Bronchial epithelial cell (primary cell): Measurements from ENCODE around the gene PPP1R12B. TPM values are rescaled to one million over a fixed set of nuclear protein-coding genes. Genes with fewer than 3 reads are reported as not detected.
"Not testable (repeated sequence)": the region's sequence is repeated elsewhere in the genome, so short reads cannot be mapped to it uniquely, and the experiment has no call there.

Experiments used
- DNase-seq: peaks from one replicate; pipeline ENCODE4 v3.0.0-alpha.2; 2010; ENCODE audit warnings: low read depth
- FAIRE-seq: peaks from 2 replicates; lab custom pipeline; 2011; peaks lifted over from hg19 to GRCh38; lab: Jason Lieb, UNC
- H3K27me3 ChIP-seq: 2 replicates; pipeline ENCODE4 v1.5.1; 2011; ENCODE audit warnings: low read length; ENCODE audit not compliant: control insufficient read depth, insufficient read depth
- H3K36me3 ChIP-seq: 2 replicates; pipeline ENCODE4 v1.5.1; 2011; ENCODE audit warnings: low read length; ENCODE audit not compliant: control insufficient read depth, insufficient read depth
- H3K4me3 ChIP-seq: 2 replicates; pipeline ENCODE4 v1.5.1; 2011; ENCODE audit warnings: mild to moderate bottlenecking, low read depth, low read length, control low read depth
- total RNA-seq: library from RNA; depleted of rRNA; stranded (reverse); fragments of >200 nt; gene quantifications from 2 replicates; pipeline ENCODE4 v1.2.1, GENCODE V29; 2014
- TF ChIP-seq, protein P1 (sequence below): IDR thresholded peaks from 2 replicates; pipeline ENCODE4 v1.5.1; 2011; ENCODE audit warnings: mild to moderate bottlenecking, moderate library complexity, low read length, control low read depth, inconsistent platforms; ENCODE audit not compliant: insufficient read depth, severe bottlenecking

PPP1R12B gene
- total RNA-seq, 1 donor from 2014 or later: 8.7 TPM

DNA sequence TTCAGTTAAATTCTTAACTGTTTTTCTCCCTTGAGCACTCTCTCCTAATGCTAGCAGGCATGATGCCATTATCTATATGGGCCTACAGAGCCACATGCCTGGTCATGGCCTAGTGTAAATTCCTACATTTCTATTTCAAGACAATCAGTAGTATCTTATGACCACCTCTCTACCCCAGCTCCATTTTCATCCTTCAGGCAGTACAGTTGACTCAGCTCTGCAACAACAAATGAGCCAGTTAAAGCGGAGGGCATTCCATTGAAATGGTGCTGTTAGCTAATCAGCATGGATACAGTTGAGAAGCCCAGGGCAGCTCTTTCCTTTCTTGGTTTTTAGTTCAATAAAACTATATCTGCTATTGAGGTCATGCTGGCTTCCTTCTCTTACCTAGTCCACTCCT, 150.0 kb downstream of the PPP1R12B start:
- no peaks in the 10 kb centered on the region for H3K27me3 ChIP-seq
- TF ChIP-seq, protein P1, sequence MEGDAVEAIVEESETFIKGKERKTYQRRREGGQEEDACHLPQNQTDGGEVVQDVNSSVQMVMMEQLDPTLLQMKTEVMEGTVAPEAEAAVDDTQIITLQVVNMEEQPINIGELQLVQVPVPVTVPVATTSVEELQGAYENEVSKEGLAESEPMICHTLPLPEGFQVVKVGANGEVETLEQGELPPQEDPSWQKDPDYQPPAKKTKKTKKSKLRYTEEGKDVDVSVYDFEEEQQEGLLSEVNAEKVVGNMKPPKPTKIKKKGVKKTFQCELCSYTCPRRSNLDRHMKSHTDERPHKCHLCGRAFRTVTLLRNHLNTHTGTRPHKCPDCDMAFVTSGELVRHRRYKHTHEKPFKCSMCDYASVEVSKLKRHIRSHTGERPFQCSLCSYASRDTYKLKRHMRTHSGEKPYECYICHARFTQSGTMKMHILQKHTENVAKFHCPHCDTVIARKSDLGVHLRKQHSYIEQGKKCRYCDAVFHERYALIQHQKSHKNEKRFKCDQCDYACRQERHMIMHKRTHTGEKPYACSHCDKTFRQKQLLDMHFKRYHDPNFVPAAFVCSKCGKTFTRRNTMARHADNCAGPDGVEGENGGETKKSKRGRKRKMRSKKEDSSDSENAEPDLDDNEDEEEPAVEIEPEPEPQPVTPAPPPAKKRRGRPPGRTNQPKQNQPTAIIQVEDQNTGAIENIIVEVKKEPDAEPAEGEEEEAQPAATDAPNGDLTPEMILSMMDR: no peak
- H3K36me3 ChIP-seq: no peaks in the 10 kb centered on the region
- no peak for FAIRE-seq
- DNase-seq: peak; percentile 43
- H3K4me3 ChIP-seq: no peak overlapping the region

DNA sequence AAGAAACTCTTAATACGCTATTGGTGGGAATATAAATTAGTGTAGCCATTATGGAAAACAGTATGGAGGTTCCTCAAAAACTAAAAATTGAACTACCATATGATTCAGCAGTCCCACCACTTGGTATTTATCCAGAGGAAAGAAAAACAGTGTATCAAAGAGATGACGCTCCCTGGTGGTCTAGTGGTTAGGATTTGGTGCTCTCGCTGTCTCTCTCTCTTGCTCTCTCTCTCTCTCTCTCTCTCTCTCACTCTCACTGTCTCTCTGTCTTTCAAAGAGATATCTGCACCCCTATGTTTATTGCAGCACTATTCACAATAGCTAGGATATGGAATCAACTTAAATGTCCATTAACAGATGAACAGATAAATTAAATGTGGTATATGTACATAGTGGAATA, 151.5 kb downstream of the PPP1R12B start:
- not testable (repeated sequence) for H3K27me3 ChIP-seq

DNA sequence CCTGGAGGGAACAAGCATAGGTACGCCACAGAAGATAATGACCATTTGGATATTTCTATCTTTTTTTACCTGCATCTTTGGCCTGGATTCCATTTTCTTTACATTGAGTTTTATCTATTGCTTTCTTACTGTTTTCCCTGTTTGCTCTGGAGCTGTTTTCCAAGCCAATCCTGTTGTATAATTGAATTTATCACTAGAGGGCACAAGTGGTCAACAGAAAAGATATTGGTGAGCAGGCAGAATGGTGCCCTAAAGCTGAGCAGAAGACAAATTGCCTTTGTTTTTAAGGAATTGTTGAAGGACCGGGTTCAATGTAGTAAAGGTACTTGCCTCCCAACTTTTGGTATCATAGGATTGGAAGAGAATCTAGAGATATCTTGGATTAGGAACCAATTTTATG, 152.8 kb downstream of the PPP1R12B start:
- H3K36me3 ChIP-seq: no peaks in the 10 kb centered on the region
- H3K4me3 ChIP-seq: no peak overlapping the region
- FAIRE-seq (peak; percentile 83), DNase-seq (peak; percentile 53)
- TF ChIP-seq, protein P1: peak; percentile 40
- H3K27me3 ChIP-seq: no peaks in the 10 kb centered on the region

More for the DNA sequence above, 151.5 kb downstream of the PPP1R12B start:
- not testable (repeated sequence) for FAIRE-seq, H3K36me3 ChIP-seq, H3K4me3 ChIP-seq, DNase-seq

GRCh38 chr1:202505356-202505755, 156.9 kb downstream of the PPP1R12B start:
- no peak overlapping the region for H3K4me3 ChIP-seq
- TF ChIP-seq, protein P1: no peak
- DNase-seq (peak; percentile 66), FAIRE-seq (no peak)
- no peaks in the 10 kb centered on the region for H3K27me3 ChIP-seq
- no peaks in the 10 kb centered on the region for H3K36me3 ChIP-seq

- H3K36me3 ChIP-seq, FAIRE-seq, H3K27me3 ChIP-seq, H3K4me3 ChIP-seq, DNase-seq: not testable (repeated sequence)
Observed at GRCh38 chr1:202505880-202506575, 157.5 kb downstream of the PPP1R12B start.

DNA sequence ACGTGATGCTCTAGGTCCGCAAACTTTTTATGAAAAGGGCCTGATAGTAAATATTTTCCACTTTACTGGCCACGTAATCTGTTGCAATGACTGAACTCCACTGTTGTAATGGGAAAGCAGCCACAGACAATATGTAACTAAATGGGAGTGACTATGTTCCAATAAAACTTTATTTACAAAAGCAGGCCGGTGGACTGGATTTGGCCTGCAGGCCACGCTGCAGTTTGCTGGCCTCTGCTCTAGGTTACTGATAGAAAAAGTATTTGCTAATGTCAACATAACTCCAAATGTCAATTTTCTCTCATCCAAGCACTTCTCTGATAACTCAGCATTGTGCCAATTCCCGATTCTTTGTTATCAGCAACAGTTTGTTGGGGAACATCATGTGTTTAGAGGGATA, 160.4 kb downstream of the PPP1R12B start:
- H3K27me3 ChIP-seq, DNase-seq, H3K4me3 ChIP-seq, FAIRE-seq, H3K36me3 ChIP-seq: not testable (repeated sequence)

DNA sequence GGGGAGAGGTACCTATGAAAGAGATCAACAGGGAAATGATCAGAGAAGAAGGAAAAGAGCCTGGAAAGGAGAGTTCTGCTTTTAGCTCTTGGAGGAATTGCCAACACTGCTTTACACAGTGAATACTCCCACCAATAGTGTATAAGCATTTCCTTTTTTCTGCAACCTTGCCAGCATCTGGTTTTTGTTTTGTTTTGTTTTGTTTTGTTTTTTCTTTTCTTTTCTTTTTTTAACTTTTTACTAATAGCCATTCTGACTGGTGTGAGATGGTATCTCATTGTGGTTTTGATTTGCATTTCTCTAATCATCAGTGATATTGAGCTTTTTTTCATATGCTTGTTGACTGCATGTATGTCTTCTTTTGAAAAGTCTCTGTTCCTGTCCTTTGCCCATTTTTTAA, 165.4 kb downstream of the PPP1R12B start:
- not testable (repeated sequence) for H3K36me3 ChIP-seq, H3K27me3 ChIP-seq, DNase-seq

GRCh38 chr1:202516434-202516877, 168.0 kb downstream of the PPP1R12B start:
- H3K27me3 ChIP-seq: no peaks in the 10 kb centered on the region
- TF ChIP-seq, protein P1: no peak
- DNase-seq (no peak), FAIRE-seq (no peak)
- H3K36me3 ChIP-seq: no peaks in the 10 kb centered on the region
- H3K4me3 ChIP-seq: no peak overlapping the region

More for the DNA sequence above, 165.4 kb downstream of the PPP1R12B start:
- FAIRE-seq, H3K4me3 ChIP-seq: not testable (repeated sequence)

GRCh38 chr1:202517146-202517545, 168.6 kb downstream of the PPP1R12B start:
- FAIRE-seq, H3K4me3 ChIP-seq, DNase-seq, H3K36me3 ChIP-seq, H3K27me3 ChIP-seq: not testable (repeated sequence)

DNA sequence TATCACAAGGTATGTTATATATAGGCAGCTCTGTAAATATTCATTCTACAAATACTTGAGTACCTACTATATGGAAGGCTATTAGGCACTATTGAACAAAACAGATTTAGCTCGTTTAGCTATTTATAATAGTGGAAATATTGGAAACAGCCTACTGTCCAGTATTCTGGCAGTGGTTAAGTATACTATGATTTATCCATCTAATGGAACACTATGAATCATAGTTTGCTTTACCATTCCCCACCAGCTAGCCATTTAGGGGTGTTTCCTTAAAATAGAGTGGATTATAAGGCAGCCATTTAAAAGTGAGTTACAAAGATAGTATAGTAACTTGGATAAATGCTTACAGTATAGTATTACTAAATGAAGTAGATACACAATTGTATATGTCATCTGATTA, 169.7 kb downstream of the PPP1R12B start:
- not testable (repeated sequence) for DNase-seq, H3K4me3 ChIP-seq, H3K27me3 ChIP-seq, FAIRE-seq, H3K36me3 ChIP-seq
